ES-I3 (cell line): ENCODE data around the gene PURB.
A peak's percentile ranks its signal among the peaks of the same experiment; 100 is the strongest.
"Not testable (repeated sequence)": the region's sequence is repeated elsewhere in the genome, so short reads cannot be mapped to it uniquely, and the experiment has no call there.

Source experiments
- H3K36me3 ChIP-seq: 2 replicates; pipeline ENCODE4 v1.6.1; 2013; ENCODE audit warnings: mild to moderate bottlenecking, low read length, control low read depth, moderate library complexity; ENCODE audit not compliant: insufficient read depth
- H3K4me1 ChIP-seq: 2 replicates; pipeline ENCODE4 v1.6.1; 2013; ENCODE audit warnings: mild to moderate bottlenecking, control low read depth, low read length; ENCODE audit not compliant: insufficient read depth
- H3K9ac ChIP-seq: 2 replicates; pipeline ENCODE4 v1.6.1; 2013; ENCODE audit warnings: low read depth, mild to moderate bottlenecking, low read length, moderate library complexity
- H3K9me3 ChIP-seq: 2 replicates; pipeline ENCODE4 v1.6.1; 2013; ENCODE audit warnings: mild to moderate bottlenecking, low read length, moderate library complexity; ENCODE audit not compliant: control insufficient read depth, insufficient read depth

Gene PURB

GRCh38 chr7:44885394-44886317, at the start of gene PURB:
PURB (minus strand) TSS chr7:44885530; CDS start chr7:44885348, 182 bp downstream.
- Histone ChIP-seq H3K9ac (peak within 1 kb of the TSS; percentile 77), H3K4me1 (peaks cover 15% of the 10 kb centered on the region), H3K9me3 (no peaks in the 10 kb centered on the region), H3K36me3 (peaks cover 15% of the 10 kb centered on the region; the same call in 1 of the 2 replicates)

GRCh38 chr7:44935016-44935415, 49.7 kb upstream of the PURB start:
- Histone ChIP-seq H3K9ac (no peak overlapping the region), H3K4me1 (no peaks in the 10 kb centered on the region), H3K9me3 (no peaks in the 10 kb centered on the region), H3K36me3 (no peaks in the 10 kb centered on the region)

- H3K9ac ChIP-seq, H3K4me1 ChIP-seq, H3K36me3 ChIP-seq, H3K9me3 ChIP-seq: not testable (repeated sequence)
These were observed 49.2 kb upstream of the PURB start for GRCh38 chr7:44934510-44934909.

- Histone ChIP-seq H3K36me3 (no peaks in the 10 kb centered on the region), H3K4me1 (no peaks in the 10 kb centered on the region), H3K9ac (no peak overlapping the region), H3K9me3 (no peaks in the 10 kb centered on the region)
These were observed 45.6 kb upstream of the PURB start for GRCh38 chr7:44930921-44931320.

GRCh38 chr7:44922351-44922694, 37.0 kb upstream of the PURB start:
- H3K9ac ChIP-seq: no peak overlapping the region
- H3K36me3 ChIP-seq: no peaks in the 10 kb centered on the region
- no peaks in the 10 kb centered on the region for H3K4me1 ChIP-seq
- peaks cover 3% of the 10 kb centered on the region; the same call in 1 of the 2 replicates for H3K9me3 ChIP-seq

GRCh38 chr7:44921607-44922350, 36.4 kb upstream of the PURB start:
- Histone ChIP-seq H3K36me3 (no peaks in the 10 kb centered on the region), H3K9ac (no peak overlapping the region), H3K4me1 (no peaks in the 10 kb centered on the region), H3K9me3 (peaks cover 3% of the 10 kb centered on the region; the same call in 1 of the 2 replicates)

- Histone ChIP-seq H3K4me1 (no peaks in the 10 kb centered on the region), H3K36me3 (no peaks in the 10 kb centered on the region), H3K9ac (no peak overlapping the region), H3K9me3 (peaks cover 3% of the 10 kb centered on the region; the same call in 1 of the 2 replicates)
These were observed 34.8 kb upstream of the PURB start for GRCh38 chr7:44920119-44920518.

GRCh38 chr7:44918029-44918428, 32.7 kb upstream of the PURB start:
- H3K4me1 ChIP-seq: peaks cover 4% of the 10 kb centered on the region; the same call in 1 of the 2 replicates
- no peak overlapping the region for H3K9ac ChIP-seq
- H3K36me3 ChIP-seq: no peaks in the 10 kb centered on the region
- peaks cover 3% of the 10 kb centered on the region; the same call in 1 of the 2 replicates for H3K9me3 ChIP-seq

- Histone ChIP-seq H3K9ac (no peak overlapping the region), H3K9me3 (peaks cover 3% of the 10 kb centered on the region; the same call in 1 of the 2 replicates), H3K36me3 (no peaks in the 10 kb centered on the region), H3K4me1 (peaks cover 4% of the 10 kb centered on the region; the same call in 1 of the 2 replicates)
These were observed 32.1 kb upstream of the PURB start for GRCh38 chr7:44917465-44917864.

- H3K4me1 ChIP-seq: peaks cover 4% of the 10 kb centered on the region; the same call in 1 of the 2 replicates
- no peaks in the 10 kb centered on the region for H3K9me3 ChIP-seq
- no peak overlapping the region for H3K9ac ChIP-seq
- H3K36me3 ChIP-seq: no peaks in the 10 kb centered on the region
These were observed 29.8 kb upstream of the PURB start for GRCh38 chr7:44914992-44915607.

- H3K36me3 ChIP-seq: no peaks in the 10 kb centered on the region
These were observed 27.5 kb upstream of the PURB start for GRCh38 chr7:44912775-44913347.

GRCh38 chr7:44911911-44912310, 26.6 kb upstream of the PURB start:
- Histone ChIP-seq H3K9ac (no peak overlapping the region), H3K4me1 (peaks cover 4% of the 10 kb centered on the region; the same call in 1 of the 2 replicates), H3K9me3 (no peaks in the 10 kb centered on the region), H3K36me3 (no peaks in the 10 kb centered on the region)

More at GRCh38 chr7:44912775-44913347, 27.5 kb upstream of the PURB start:
- no peak overlapping the region for H3K9ac ChIP-seq
- H3K4me1 ChIP-seq: peaks cover 4% of the 10 kb centered on the region; the same call in 1 of the 2 replicates
- H3K9me3 ChIP-seq: no peaks in the 10 kb centered on the region

GRCh38 chr7:44909596-44910389, 24.5 kb upstream of the PURB start:
- H3K9me3 ChIP-seq: no peaks in the 10 kb centered on the region
- H3K36me3 ChIP-seq: no peaks in the 10 kb centered on the region
- H3K4me1 ChIP-seq: peaks cover 4% of the 10 kb centered on the region; the same call in 1 of the 2 replicates
- H3K9ac ChIP-seq: no peak overlapping the region
